Hepatocyte (in vitro differentiated cells): ENCODE data around the gene ATF7. TPM values are rescaled to one million over a fixed set of nuclear protein-coding genes. Genes with fewer than 3 reads are reported as not detected.

Source experiments
- DNase-seq: peaks from one replicate; pipeline ENCODE4 v3.0.0-alpha.2; 2016; ENCODE audit warnings: low spot score
- H2AFZ ChIP-seq: fragments of 200-600 bp; sonication (generic); 2 replicates; pipeline ENCODE4 v1.6.0; 2016; ENCODE audit warnings: antibody characterized with exemption, mild to moderate bottlenecking
- H3K27ac ChIP-seq: fragments of 200-600 bp; sonication (generic); 2 replicates; pipeline ENCODE4 v1.5.1; 2016; ENCODE audit warnings: mild to moderate bottlenecking
- H3K27me3 ChIP-seq: fragments of 200-600 bp; sonication (generic); 2 replicates; pipeline ENCODE4 v1.6.1; 2016
- H3K36me3 ChIP-seq: fragments of 200-600 bp; sonication (generic); replicated peaks from 2 replicates; pipeline ENCODE4 v1.5.1; 2016; ENCODE audit warnings: low read depth; ENCODE audit not compliant: insufficient read depth
- H3K4me1 ChIP-seq: fragments of 200-600 bp; sonication (generic); 2 replicates; pipeline ENCODE4 v1.5.1; 2016; ENCODE audit warnings: mild to moderate bottlenecking, moderate library complexity; ENCODE audit not compliant: insufficient read depth
- H3K4me2 ChIP-seq: fragments of 200-600 bp; sonication (generic); 2 replicates; pipeline ENCODE4 v1.6.0; 2016
- H3K4me3 ChIP-seq: fragments of 200-600 bp; sonication (generic); 2 replicates; pipeline ENCODE4 v1.5.1; 2016; ENCODE audit warnings: mild to moderate bottlenecking
- H3K79me2 ChIP-seq: fragments of 200-600 bp; sonication (generic); 2 replicates; pipeline ENCODE4 v1.6.0; 2017; ENCODE audit warnings: mild to moderate bottlenecking
- H3K9me2 ChIP-seq: fragments of 200-600 bp; sonication (generic); replicated peaks from 2 replicates; pipeline ENCODE4 v1.6.0; 2017; ENCODE audit warnings: mild to moderate bottlenecking; ENCODE audit not compliant: insufficient read depth
- H3K9me3 ChIP-seq: fragments of 200-600 bp; sonication (generic); 2 replicates; pipeline ENCODE4 v1.5.1; 2016; ENCODE audit warnings: low read depth, mild to moderate bottlenecking
- H4K20me1 ChIP-seq: fragments of 200-600 bp; sonication (generic); 2 replicates; pipeline ENCODE4 v1.6.0; 2016; ENCODE audit warnings: mild to moderate bottlenecking; ENCODE audit not compliant: insufficient read depth, poor library complexity, severe bottlenecking
- EZH2 ChIP-seq: fragments of 200-600 bp; sonication (generic); IDR thresholded peaks from 2 replicates; pipeline ENCODE4 v1.6.1; 2016; ENCODE audit warnings: antibody characterized with exemption, mild to moderate bottlenecking, borderline replicate concordance
- EZH2phosphoT487 ChIP-seq: fragments of 200-600 bp; sonication (generic); IDR thresholded peaks from one replicate; pipeline ENCODE4 v1.6.1; 2018; ENCODE audit warnings: antibody characterized with exemption, mild to moderate bottlenecking, low read depth, moderate library complexity; ENCODE audit not compliant: unreplicated experiment, severe bottlenecking
- WGBS: methylation state at CpG from one replicate; pipeline ENCODE4 v1.1.6; 2016; ENCODE audit warnings: low lambda C conversion rate; ENCODE audit errors: missing lambda C conversion rate; 5-methylcytosine and 5-hydroxymethylcytosine counted together
- polyA plus RNA-seq: library from polyadenylated mRNA; unstranded; fragments of >200 nt; fragmentation: Nextera tagmentation; extraction: Ambion mirVana; gene quantifications from 2 replicates; pipeline ENCODE4 v1.2.1, GENCODE V29; 2016
- total RNA-seq: library from RNA; depleted of rRNA; stranded (reverse); fragments of >200 nt; gene quantifications from 2 replicates; pipeline ENCODE4 v1.2.3, GENCODE V29; 2014
- TF ChIP-seq, protein P1 (sequence below): fragments of 200-600 bp; sonication (generic); IDR thresholded peaks from 2 replicates; pipeline ENCODE4 v1.5.1; 2016; ENCODE audit warnings: antibody characterized with exemption, mild to moderate bottlenecking; ENCODE audit not compliant: poor library complexity

The ATF7 gene
- total and polyA plus RNA-seq, 2 experiments from 2014 or later: 17.8 to 19.2 TPM

DNA sequence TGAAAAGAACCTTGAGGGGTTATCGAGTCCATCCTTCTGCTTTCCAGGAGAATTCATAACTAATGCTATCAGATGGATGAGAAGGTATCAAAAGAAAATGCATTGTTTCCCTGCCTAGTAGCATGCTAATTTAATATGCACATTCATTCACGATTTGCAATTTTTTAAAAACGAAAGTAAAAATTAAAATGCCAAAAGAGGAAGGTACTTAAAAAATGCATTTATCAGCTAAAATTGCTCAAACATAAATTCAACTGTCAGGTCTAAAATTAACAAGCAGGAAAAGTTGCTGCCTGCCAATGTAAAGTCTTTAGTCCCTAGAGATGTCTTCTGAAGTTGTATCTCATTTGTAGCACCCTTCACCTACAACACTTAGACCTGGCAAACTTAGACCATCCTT is 7.9 kb downstream of the ATF7 start:
- no peak overlapping the region for H3K27ac ChIP-seq
- H3K4me1 ChIP-seq: peaks cover 6% of the 10 kb centered on the region
- H3K4me2 ChIP-seq: no peak overlapping the region
- H3K27me3 ChIP-seq: no peaks in the 10 kb centered on the region
- 94% methylated on average over 3 of the region's 3 CpGs for WGBS
- H3K4me3 ChIP-seq: no peak overlapping the region
- TF ChIP-seq EZH2 (no peak), EZH2phosphoT487 (no peak)
- TF ChIP-seq, protein P1, sequence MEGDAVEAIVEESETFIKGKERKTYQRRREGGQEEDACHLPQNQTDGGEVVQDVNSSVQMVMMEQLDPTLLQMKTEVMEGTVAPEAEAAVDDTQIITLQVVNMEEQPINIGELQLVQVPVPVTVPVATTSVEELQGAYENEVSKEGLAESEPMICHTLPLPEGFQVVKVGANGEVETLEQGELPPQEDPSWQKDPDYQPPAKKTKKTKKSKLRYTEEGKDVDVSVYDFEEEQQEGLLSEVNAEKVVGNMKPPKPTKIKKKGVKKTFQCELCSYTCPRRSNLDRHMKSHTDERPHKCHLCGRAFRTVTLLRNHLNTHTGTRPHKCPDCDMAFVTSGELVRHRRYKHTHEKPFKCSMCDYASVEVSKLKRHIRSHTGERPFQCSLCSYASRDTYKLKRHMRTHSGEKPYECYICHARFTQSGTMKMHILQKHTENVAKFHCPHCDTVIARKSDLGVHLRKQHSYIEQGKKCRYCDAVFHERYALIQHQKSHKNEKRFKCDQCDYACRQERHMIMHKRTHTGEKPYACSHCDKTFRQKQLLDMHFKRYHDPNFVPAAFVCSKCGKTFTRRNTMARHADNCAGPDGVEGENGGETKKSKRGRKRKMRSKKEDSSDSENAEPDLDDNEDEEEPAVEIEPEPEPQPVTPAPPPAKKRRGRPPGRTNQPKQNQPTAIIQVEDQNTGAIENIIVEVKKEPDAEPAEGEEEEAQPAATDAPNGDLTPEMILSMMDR: no peak
- H4K20me1 ChIP-seq: peaks cover 18% of the 10 kb centered on the region
- peaks cover 97% of the 10 kb centered on the region for H3K79me2 ChIP-seq
- DNase-seq: no peak
- H3K9me3 ChIP-seq: no peaks in the 10 kb centered on the region
- H3K9me2 ChIP-seq: no peaks in the 10 kb centered on the region
- no peak overlapping the region for H2AFZ ChIP-seq
- no peaks in the 10 kb centered on the region for H3K36me3 ChIP-seq

GRCh38 chr12:53617700-53618099 is 8.5 kb downstream of the ATF7 start:
- Histone ChIP-seq H2AFZ (no peak overlapping the region), H3K4me3 (no peak overlapping the region), H3K4me2 (no peak overlapping the region), H4K20me1 (peaks cover 18% of the 10 kb centered on the region), H3K27ac (no peak overlapping the region), H3K36me3 (no peaks in the 10 kb centered on the region), H3K9me2 (no peaks in the 10 kb centered on the region), H3K79me2 (peaks cover 97% of the 10 kb centered on the region), H3K4me1 (peaks cover 1% of the 10 kb centered on the region), H3K27me3 (no peaks in the 10 kb centered on the region), H3K9me3 (no peaks in the 10 kb centered on the region)
- TF ChIP-seq EZH2: no peak
- no peak for TF ChIP-seq EZH2phosphoT487
- TF ChIP-seq, protein P1: no peak
- 80% methylated on average over 3 of the region's 3 CpGs for WGBS
- no peak for DNase-seq

GRCh38 chr12:53616950-53617349 is 9.2 kb downstream of the ATF7 start:
- Histone ChIP-seq H3K9me2 (no peaks in the 10 kb centered on the region), H3K27ac (no peak overlapping the region), H3K79me2 (peaks cover 97% of the 10 kb centered on the region), H3K4me3 (no peak overlapping the region), H3K27me3 (no peaks in the 10 kb centered on the region), H3K4me2 (no peak overlapping the region), H3K4me1 (no peaks in the 10 kb centered on the region), H2AFZ (no peak overlapping the region), H3K36me3 (no peaks in the 10 kb centered on the region), H4K20me1 (peaks cover 18% of the 10 kb centered on the region), H3K9me3 (no peaks in the 10 kb centered on the region)
- 99% methylated on average over 4 of the region's 4 CpGs for WGBS
- TF ChIP-seq EZH2phosphoT487: no peak
- TF ChIP-seq, protein P1: no peak
- no peak for TF ChIP-seq EZH2
- DNase-seq: no peak

- Histone ChIP-seq H3K79me2 (peaks cover 94% of the 10 kb centered on the region), H3K4me3 (no peak overlapping the region), H2AFZ (no peak overlapping the region), H3K4me2 (no peak overlapping the region), H3K4me1 (no peaks in the 10 kb centered on the region), H3K36me3 (no peaks in the 10 kb centered on the region), H3K27ac (no peak overlapping the region), H3K9me3 (no peaks in the 10 kb centered on the region), H3K27me3 (no peaks in the 10 kb centered on the region), H4K20me1 (peaks cover 17% of the 10 kb centered on the region), H3K9me2 (no peaks in the 10 kb centered on the region)
- TF ChIP-seq, protein P1: no peak
- TF ChIP-seq EZH2phosphoT487 (no peak), EZH2 (no peak)
- DNase-seq: no peak
- 100% methylated on average over 1 of the region's 1 CpG for WGBS
Observed at GRCh38 chr12:53613821-53614220, 12.4 kb downstream of the ATF7 start.
